HepG2 (cell line): ENCODE measurements around the gene UCP1. TPM values are rescaled to one million over a fixed set of nuclear protein-coding genes. Genes with fewer than 3 reads are reported as not detected.
A peak's percentile ranks its signal among the peaks of the same experiment; 100 is the strongest.

Experiments used
- ATAC-seq: fragments of 200-7000 bp; cut with Tn5 transposase; 3 replicates; pipeline ENCODE4 v1.9.1; 2020; ENCODE audit warnings: mild to moderate bottlenecking, moderate library complexity
- BruUV-seq: library from RNA; stranded (reverse); fragments of 400-500 nt; replicated peaks from 2 replicates; lab custom pipeline; 2021; lab: Mats Ljungman, UMichigan
- CTCF ChIA-PET: fragments of 300-600 bp; formaldehyde crosslinking; extraction: SDS; loops from one replicate; lab custom pipeline; 2021; ENCODE audit warnings: low total read pairs, inconsistent platforms, low intra/inter-chr PET ratio; lab: Yijun Ruan, JAX
- POLR2A ChIA-PET: fragments of 350-600 bp; sonication (Branson Sonifier 250); formaldehyde crosslinking; loops from one replicate; lab custom pipeline; 2020; ENCODE audit warnings: antibody characterized with exemption, inconsistent platforms; lab: Yijun Ruan, JAX
- DNase-seq: peaks from one replicate; pipeline ENCODE4 v3.0.0-alpha.2; 2015; ENCODE audit warnings: low spot score
- FAIRE-seq: peaks from 3 replicates; lab custom pipeline; 2011; peaks lifted over from hg19 to GRCh38; lab: Jason Lieb, UNC
- H2AFZ ChIP-seq: one replicate; pipeline ENCODE4 v1.6.1; 2011; ENCODE audit warnings: low read length, inconsistent platforms
- H3K27ac ChIP-seq: fragments of 300-600 bp; 3 replicates; pipeline ENCODE4 v1.8.0; 2011; ENCODE audit warnings: mixed run types, mild to moderate bottlenecking, mixed read lengths, low read length, inconsistent platforms; ENCODE audit not compliant: insufficient read depth; ENCODE audit errors: extremely low read length
- H3K27me3 ChIP-seq, 2 experiments: fragments of 200-600 bp in 1 of 2; 2 replicates in 1 of 2; 3 replicates in 1 of 2; pipeline versions ENCODE4 v1.6.0 to v1.8.0; 2011; ENCODE audit warnings: low read length in 2 of 2, mild to moderate bottlenecking in 2 of 2, moderate library complexity in 2 of 2, inconsistent platforms in 1 of 2; ENCODE audit not compliant: insufficient read depth in 2 of 2, control insufficient read depth in 1 of 2
- H3K36me3 ChIP-seq, 2 experiments: fragments of 200-600 bp in 1 of 2; replicated peaks in 1 of 2; 2 replicates in 1 of 2; 3 replicates in 1 of 2; pipeline versions ENCODE4 v1.5.1 to v1.8.0; 2011; ENCODE audit warnings: low read length in 2 of 2, inconsistent platforms in 1 of 2; ENCODE audit not compliant: insufficient read depth in 2 of 2, control insufficient read depth in 1 of 2
- H3K4me1 ChIP-seq: 2 replicates; pipeline ENCODE4 v1.5.1; 2012; ENCODE audit warnings: low read length, inconsistent platforms; ENCODE audit not compliant: insufficient read depth
- H3K4me2 ChIP-seq: 2 replicates; pipeline ENCODE4 v1.6.0; 2011; ENCODE audit warnings: low read depth, low read length, inconsistent platforms
- H3K4me3 ChIP-seq, 3 experiments: fragments of 200-600 bp in 1 of 3; sonication (generic), shearing (Covaris generic) in 1 of 3; replicated peaks in 1 of 3; 2 replicates each; pipeline ENCODE4 v1.5.1; 2011 to 2016; ENCODE audit warnings: low read length in 3 of 3, inconsistent platforms in 2 of 3, low read depth in 2 of 3, mild to moderate bottlenecking in 2 of 3, control low read depth in 1 of 3, mixed read lengths in 1 of 3; ENCODE audit not compliant: insufficient read depth in 1 of 3
- H3K79me2 ChIP-seq: one replicate; pipeline ENCODE4 v1.6.1; 2011; ENCODE audit warnings: low read length, inconsistent platforms; ENCODE audit not compliant: insufficient read depth
- H3K9ac ChIP-seq: 2 replicates; pipeline ENCODE4 v1.6.0; 2011; ENCODE audit warnings: mild to moderate bottlenecking, low read depth, low read length, inconsistent platforms; ENCODE audit not compliant: insufficient read depth
- H3K9me3 ChIP-seq: 2 replicates; pipeline ENCODE4 v1.5.1; 2012; ENCODE audit warnings: mild to moderate bottlenecking, low read length
- H4K20me1 ChIP-seq: 2 replicates; pipeline ENCODE4 v1.6.0; 2011; ENCODE audit warnings: inconsistent platforms, mild to moderate bottlenecking, low read length, moderate library complexity; ENCODE audit not compliant: insufficient read depth
- ARID3A ChIP-seq: IDR thresholded peaks from 2 replicates; pipeline ENCODE4 v1.6.1; 2012; ENCODE audit warnings: low read depth, low read length, improper control_type of control experiment
- CTCF ChIP-seq: sonication (generic); formaldehyde crosslinking; IDR thresholded peaks from 2 replicates; pipeline ENCODE4 v1.5.0; 2020; ENCODE audit warnings: mild to moderate bottlenecking, missing genetic modification reagents, moderate library complexity
- HOXA3 ChIP-seq: sonication (generic); formaldehyde crosslinking; IDR thresholded peaks from 2 replicates; pipeline ENCODE4 v1.5.0; 2020; ENCODE audit warnings: missing genetic modification reagents
- JUND ChIP-seq: sonication (generic); formaldehyde crosslinking; IDR thresholded peaks from 2 replicates; pipeline ENCODE4 v1.8.0; 2022; ENCODE audit warnings: mild to moderate bottlenecking, missing genetic modification reagents
- MAFK ChIP-seq, 2 experiments: IDR thresholded peaks in 1 of 2; conservative IDR thresholded peaks in 1 of 2; 2 replicates each; pipeline ENCODE4 v1.6.1; 2011; ENCODE audit warnings: improper control_type of control experiment in 2 of 2, low read length in 2 of 2
- MXD3 ChIP-seq: IDR thresholded peaks from 2 replicates; pipeline ENCODE4 v1.6.1; 2016; ENCODE audit warnings: mild to moderate bottlenecking, missing biosample characterization, missing genetic modification reagents
- RAD21 ChIP-seq: fragments of 450-650 bp; formaldehyde crosslinking; IDR thresholded peaks from 2 replicates; pipeline ENCODE4 v1.5.0; 2020; ENCODE audit warnings: mild to moderate bottlenecking
- SMC3 ChIP-seq: IDR thresholded peaks from 2 replicates; pipeline ENCODE4 v1.6.1; 2011; ENCODE audit warnings: low read length, improper control_type of control experiment
- STAG1 ChIP-seq: sonication (generic); formaldehyde crosslinking; IDR thresholded peaks from 2 replicates; pipeline ENCODE4 v1.4.0; 2020; ENCODE audit warnings: missing genetic modification reagents
- WGBS: methylation state at CpG from one replicate; pipeline ENCODE4 v1.1.6; 2017; ENCODE audit warnings: low lambda C conversion rate; 5-methylcytosine and 5-hydroxymethylcytosine counted together
- in situ Hi-C: cut with HindIII; loops from 2 replicates; pipeline ENCODE4 v1.10.0; 2017; ENCODE audit warnings: low pct_unique_long_range_greater_than_20kb; ENCODE audit not compliant: extremely low pct_ligation_motif_present
- intact Hi-C: fragments of 100-400 bp; cut with micrococcal nuclease; formaldehyde crosslinking; loops from one replicate; pipeline ENCODE4 v1.10.0; 2022; ENCODE audit not compliant: unreplicated experiment
- polyA plus RNA-seq, 8 experiments: library from polyadenylated mRNA; depleted of rRNA in 3 of 8; stranded (reverse) in 7 of 8; unstranded in 1 of 8; fragments of >200 nt; fragmentation: Illumina TruSeq in 4 of 8; extraction: Trizol in 4 of 8; gene quantifications; 2 replicates each; pipeline versions ENCODE4 v1.2.1 to v1.2.3, GENCODE V29; 2011 to 2016; ENCODE audit warnings: low read depth in 4 of 8, missing spikeins in 1 of 8, mixed read lengths in 1 of 8; ENCODE audit not compliant: insufficient read depth in 1 of 8
- total RNA-seq, 5 experiments: library from RNA; depleted of rRNA; stranded (reverse); fragments of >200 nt; fragmentation: Illumina TruSeq; extraction: Trizol; gene quantifications; 2 replicates each; pipeline ENCODE4 v1.2.3, GENCODE V29; 2016; ENCODE audit warnings: low read depth in 1 of 5

Gene UCP1
- total and polyA plus RNA-seq, 2 of the 13 experiments (the other 11 are each of a cell fraction or from before 2014, with no cell fraction given): 0.11 TPM

GRCh38 chr4:140611854-140612253, 43.1 kb upstream of the UCP1 start:
- Histone ChIP-seq H3K27me3 (no peaks in the 10 kb centered on the region), H4K20me1 (no peaks in the 10 kb centered on the region), H3K27ac (no peak overlapping the region), H3K4me3 (no peak overlapping the region), H3K36me3 (no peaks in the 10 kb centered on the region), H3K9me3 (no peaks in the 10 kb centered on the region), H3K9ac (no peak overlapping the region), H3K4me1 (peaks cover 44% of the 10 kb centered on the region), H2AFZ (no peak overlapping the region), H3K4me2 (no peak overlapping the region), H3K79me2 (no peaks in the 10 kb centered on the region)
- no TSS peak for BruUV-seq
- ATAC-seq (no peak), DNase-seq (no peak), FAIRE-seq (no peak)
- in situ Hi-C loops (loop anchor here (10.0 kb wide), 1 partner anchor 257 kb away; no protein-coding TSS in a partner anchor), intact Hi-C loops (no loop called here)
- TF ChIP-seq JUND (CRISPR knock-in tag): no peak
- peak in 1 of 2 experiments; percentile 34; a peak in 2 of 4 replicates for TF ChIP-seq MAFK (conservative IDR thresholded peaks at IDR 0.05 in 1 of 2, IDR thresholded peaks at IDR 0.05 in 1 of 2; ENCODE audit: low read length in 2 of 2)
- CTCF ChIA-PET: no interaction called here
- POLR2A ChIA-PET: no interaction called here
- WGBS: 78% methylated on average over 3 of the region's 3 CpGs

- Histone ChIP-seq H3K4me3 (peak overlapping the region in 1 of 3 experiments; percentile 9; a peak in 1 of 6 replicates), H3K79me2 (no peaks in the 10 kb centered on the region), H3K4me2 (peak overlapping the region; percentile 59), H3K9me3 (no peaks in the 10 kb centered on the region), H4K20me1 (no peaks in the 10 kb centered on the region), H3K4me1 (peaks cover 27% of the 10 kb centered on the region), H2AFZ (peak overlapping the region; percentile 33), H3K27ac (no peak overlapping the region), H3K36me3 (no peaks in the 10 kb centered on the region), H3K27me3 (no peaks in the 10 kb centered on the region), H3K9ac (no peak overlapping the region)
- TF ChIP-seq STAG1 (CRISPR knock-in tag) (peak; percentile 75), SMC3 (peak; percentile 36; the same call in 1 of the 2 replicates), ARID3A (peak; percentile 84), CTCF (CRISPR knock-in tag) (peak; percentile 69), MXD3 (CRISPR knock-in tag) (no peak), HOXA3 (CRISPR knock-in tag) (no peak), RAD21 (CRISPR knock-in tag) (peak; percentile 32; the same call in 1 of the 2 replicates)
- DNase-seq (peak; percentile 53), FAIRE-seq (peak; percentile 49), ATAC-seq (peak; percentile 92)
- in situ Hi-C loops (loop anchor here (10.0 kb wide), 2 partner anchors 245 to 255 kb away; no protein-coding TSS in a partner anchor), intact Hi-C loops (loop anchor here (1.0 kb wide), 4 partner anchors 86 to 249 kb away; partner anchors contain the start of gene CLGN)
- POLR2A ChIA-PET: interaction anchor here (0.7 kb wide), 1 partner anchor 86 kb away, joined by 3 read pairs; the partner anchor contains the start of gene ELMOD2
- CTCF ChIA-PET: interaction anchor here (1.1 to 2.0 kb wide), 6 partner anchors 15 to 280 kb away, joined by 3 to 29 read pairs (median 6); partner anchors contain the start of genes CLGN and ELMOD2
- 42% methylated on average over 6 of the region's 6 CpGs for whole genome bisulfite sequencing
- no TSS peak for BruUV-seq
Measured at GRCh38 chr4:140609548-140610425, 41.0 kb upstream of the UCP1 start.
